ENCODE measurements around the gene KLRG1. TPM values are rescaled to one million over a fixed set of nuclear protein-coding genes. Genes with fewer than 3 reads are reported as not detected.

KLRG1 gene
- total and polyA plus RNA-seq, 4 donors: 0.49 to 6.5 (median 1.6) TPM

- TF ChIP-seq CTCF (IDR thresholded peaks at IDR 0.05; ENCODE audit: control extremely low read depth, extremely low read depth): no peak
- peak in 1 of 3 donors; percentile 32 for DNase-seq
- no peak for ATAC-seq (ENCODE audit: insufficient read depth, low FRiP score)
- Histone ChIP-seq H3K27ac (ENCODE audit: low read depth in 1 of 2, low read length in 1 of 2) (no peak overlapping the region), H3K4me1 (ENCODE audit: control insufficient read depth in 5 of 5, insufficient read depth in 5 of 5, low read length in 5 of 5) (no peaks in the 10 kb centered on the region), H3K36me3 (ENCODE audit: control insufficient read depth in 4 of 4, insufficient read depth in 4 of 4, low read length in 4 of 4) (no peaks in the 10 kb centered on the region), H3K27me3 (ENCODE audit: control insufficient read depth in 3 of 3, insufficient read depth in 3 of 3, low read length in 2 of 3) (no peaks in the 10 kb centered on the region), H3K4me3 (no peak overlapping the region), H3K9ac (ENCODE audit: insufficient read depth in 1 of 2, low read length in 2 of 2) (no peak overlapping the region), H3K9me3 (ENCODE audit: control insufficient read depth in 4 of 4, insufficient read depth in 3 of 4, low read length in 3 of 4) (no peaks in the 10 kb centered on the region)
- 82 to 86% methylated on average over 6 of the region's 6 CpGs for WGBS, 2 donors
These were observed 46.9 kb downstream of the KLRG1 start for GRCh38 chr12:9036227-9036626.

GRCh38 chr12:9037431-9037830, 48.1 kb downstream of the KLRG1 start:
- TF ChIP-seq CTCF (IDR thresholded peaks at IDR 0.05; ENCODE audit: control extremely low read depth, extremely low read depth): no peak
- 87 to 93% methylated on average over 3 of the region's 3 CpGs for WGBS, 2 donors

DNA sequence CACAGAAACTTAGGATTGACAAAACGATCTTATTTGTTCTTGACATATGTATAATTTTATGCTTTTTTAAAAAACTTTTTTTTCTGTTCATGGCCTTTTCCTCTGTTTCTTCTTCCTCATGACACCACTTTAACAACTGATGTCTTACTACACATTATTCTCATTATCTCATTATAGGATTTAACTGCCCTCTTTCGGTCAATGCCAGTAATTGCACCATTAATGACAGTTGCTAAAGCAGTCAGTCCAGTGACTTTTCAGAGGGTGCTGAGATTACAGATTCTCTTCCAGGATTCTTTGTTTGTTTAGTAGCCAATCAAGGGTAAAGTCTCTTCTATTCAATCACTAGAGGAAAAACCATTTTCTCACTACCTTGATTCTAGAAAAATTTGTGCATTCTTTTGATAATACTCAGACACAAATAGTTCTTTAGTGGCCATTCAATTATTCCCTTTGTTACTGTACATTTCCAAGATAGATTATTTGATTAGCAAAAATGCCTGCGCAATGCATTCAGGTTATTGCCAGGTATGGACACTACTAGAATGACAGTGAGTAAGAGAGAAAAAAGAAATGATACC, 50.1 kb downstream of the KLRG1 start:
- Histone ChIP-seq H3K9me3 (ENCODE audit: control insufficient read depth in 4 of 4, insufficient read depth in 3 of 4, low read length in 3 of 4) (no peaks in the 10 kb centered on the region), H3K36me3 (ENCODE audit: control insufficient read depth in 4 of 4, insufficient read depth in 4 of 4, low read length in 4 of 4) (no peaks in the 10 kb centered on the region), H3K27ac (ENCODE audit: low read depth in 1 of 2, low read length in 1 of 2) (no peak overlapping the region), H3K9ac (ENCODE audit: insufficient read depth in 1 of 2, low read length in 2 of 2) (no peak overlapping the region), H3K4me3 (no peak overlapping the region), H3K4me1 (ENCODE audit: control insufficient read depth in 5 of 5, insufficient read depth in 5 of 5, low read length in 5 of 5) (no peaks in the 10 kb centered on the region), H3K27me3 (ENCODE audit: control insufficient read depth in 3 of 3, insufficient read depth in 3 of 3, low read length in 2 of 3) (no peaks in the 10 kb centered on the region)
- peak; percentile 85 for TF ChIP-seq CTCF (IDR thresholded peaks at IDR 0.05; ENCODE audit: control extremely low read depth, extremely low read depth)
- DNase-seq (peak in 2 of 3 donors; percentile 75), ATAC-seq (ENCODE audit: insufficient read depth, low FRiP score) (peak; percentile 75)
- 17 to 18% methylated on average over 3 of the region's 3 CpGs for WGBS, 2 donors

More at GRCh38 chr12:9037431-9037830, 48.1 kb downstream of the KLRG1 start:
- Histone ChIP-seq H3K9ac (ENCODE audit: insufficient read depth in 1 of 2, low read length in 2 of 2) (no peak overlapping the region), H3K27me3 (ENCODE audit: control insufficient read depth in 3 of 3, insufficient read depth in 3 of 3, low read length in 2 of 3) (no peaks in the 10 kb centered on the region), H3K4me3 (no peak overlapping the region), H3K4me1 (ENCODE audit: control insufficient read depth in 5 of 5, insufficient read depth in 5 of 5, low read length in 5 of 5) (no peaks in the 10 kb centered on the region), H3K27ac (ENCODE audit: low read depth in 1 of 2, low read length in 1 of 2) (no peak overlapping the region), H3K9me3 (ENCODE audit: control insufficient read depth in 4 of 4, insufficient read depth in 3 of 4, low read length in 3 of 4) (no peaks in the 10 kb centered on the region), H3K36me3 (ENCODE audit: control insufficient read depth in 4 of 4, insufficient read depth in 4 of 4, low read length in 4 of 4) (no peaks in the 10 kb centered on the region)
- DNase-seq (no peak), ATAC-seq (ENCODE audit: insufficient read depth, low FRiP score) (no peak)

Measured in lung (tissue), 12 donors.